ENCODE results near the gene COPS8. TPM values are rescaled to one million over a fixed set of nuclear protein-coding genes. Genes with fewer than 3 reads are reported as not detected.

The COPS8 gene
- polyA plus RNA-seq, 10 donors, result 56.3 to 69.1 (median 60.3) TPM

DNA sequence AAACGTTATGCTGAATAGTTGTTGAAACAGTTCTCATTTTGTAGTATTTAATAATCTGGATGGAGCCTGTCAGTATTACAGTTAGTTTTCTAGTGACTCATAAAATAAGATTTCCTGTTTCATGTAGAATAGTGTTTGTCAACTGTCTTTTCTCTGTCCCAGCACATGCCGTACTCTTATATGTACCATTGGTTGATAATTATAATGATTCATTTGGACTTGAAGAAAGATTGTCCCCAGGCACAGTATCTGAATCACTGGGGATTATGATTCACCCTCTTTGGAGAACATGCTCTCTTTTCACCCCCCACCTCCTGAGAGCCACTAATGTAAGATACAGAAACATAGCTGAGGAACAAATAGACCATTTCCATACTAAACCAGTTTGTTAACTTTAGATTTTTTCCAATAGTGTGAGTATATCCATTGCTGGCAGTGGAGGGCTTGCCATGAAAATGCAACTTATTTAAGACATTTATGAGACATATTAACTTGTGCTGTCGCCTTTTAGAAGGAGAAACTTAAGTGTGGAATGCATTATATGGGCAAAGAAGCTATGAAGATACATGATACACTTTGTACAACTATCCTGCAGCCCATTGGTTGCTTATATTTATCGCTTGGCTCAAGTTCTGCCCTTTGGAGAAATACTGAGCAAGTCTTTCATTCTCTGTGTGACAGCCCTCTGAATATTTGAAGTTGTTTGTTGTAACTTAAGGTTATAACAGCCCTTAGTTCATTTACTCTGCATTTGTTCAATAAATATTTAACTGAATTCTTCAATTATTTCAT lies 12.4 kb downstream of the COPS8 start:
- peak in 1 of 3 donors; percentile 83 for DNase-seq

- DNase-seq, result no peak
Measured at GRCh38 chr2:237099804-237100203, 14.1 kb downstream of the COPS8 start.

DNA sequence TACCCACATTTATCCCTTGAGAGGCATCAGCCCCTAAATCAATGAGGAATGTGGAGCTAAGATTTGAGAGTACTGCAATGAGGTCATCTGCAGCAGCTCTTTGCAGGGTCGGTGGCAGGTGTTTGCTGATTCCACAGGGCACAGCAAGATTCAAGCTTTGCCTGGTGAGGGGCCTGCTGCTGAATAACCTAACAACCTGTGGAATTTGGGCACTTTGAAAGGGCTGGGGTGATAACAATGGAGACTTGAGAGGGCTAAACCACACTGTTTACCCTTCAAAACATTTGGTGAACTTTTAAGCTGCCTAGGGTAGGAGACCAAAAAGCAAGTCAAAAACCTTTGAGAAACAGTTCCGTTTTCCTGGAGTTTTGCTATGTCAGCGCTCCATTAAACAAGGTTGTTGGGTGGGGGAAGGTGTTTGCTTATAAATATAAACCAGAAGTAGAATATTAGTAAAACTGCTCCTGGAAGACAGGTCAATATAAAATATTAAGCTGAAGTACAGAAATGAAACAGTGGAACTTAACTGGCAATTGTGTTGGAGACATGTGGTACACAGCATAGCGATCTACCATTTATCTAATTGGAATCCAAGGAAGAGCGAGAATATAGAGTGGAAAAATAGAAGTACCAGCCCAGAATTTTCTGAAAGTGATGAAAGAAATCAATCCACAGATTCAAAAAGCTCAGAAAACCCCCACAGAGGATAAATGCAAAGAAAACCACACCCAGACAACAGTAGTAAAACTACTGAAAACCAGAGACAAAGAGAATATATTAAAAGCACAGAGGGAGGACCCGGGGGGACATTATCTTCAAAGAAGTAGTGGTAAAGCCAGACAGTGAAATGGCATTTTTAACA lies 15.7 kb downstream of the COPS8 start:
- DNase-seq, result no peak

- no peak for DNase-seq
Measured at GRCh38 chr2:237102428-237102827, 16.7 kb downstream of the COPS8 start.

DNA sequence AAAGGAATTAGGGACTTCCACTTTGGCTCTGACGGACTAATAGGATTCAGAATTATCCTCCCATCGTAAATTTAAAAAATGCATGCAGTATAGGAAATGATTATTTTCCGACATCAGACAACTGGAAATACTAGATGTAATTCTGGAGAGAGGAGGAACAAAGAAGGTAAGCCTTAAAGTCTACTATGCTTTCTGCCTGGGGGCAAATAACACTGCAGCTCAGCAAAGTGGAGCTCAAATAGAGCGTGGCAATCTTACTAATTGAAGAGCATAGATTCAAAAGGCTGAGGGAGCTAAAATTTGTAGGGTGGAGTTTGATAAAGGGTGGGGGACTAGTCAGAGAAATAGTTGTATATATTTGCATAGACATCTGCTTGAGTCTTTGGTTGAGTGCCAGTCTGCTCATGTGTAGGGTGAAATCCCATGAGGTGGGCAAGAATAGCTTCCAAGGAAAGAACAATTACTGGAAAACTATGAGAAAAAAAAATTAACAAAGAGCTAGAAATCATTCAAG lies 23.8 kb downstream of the COPS8 start:
- no peak for DNase-seq

- DNase-seq, result no peak
Measured at GRCh38 chr2:237113026-237113795, 27.5 kb downstream of the COPS8 start.

DNA sequence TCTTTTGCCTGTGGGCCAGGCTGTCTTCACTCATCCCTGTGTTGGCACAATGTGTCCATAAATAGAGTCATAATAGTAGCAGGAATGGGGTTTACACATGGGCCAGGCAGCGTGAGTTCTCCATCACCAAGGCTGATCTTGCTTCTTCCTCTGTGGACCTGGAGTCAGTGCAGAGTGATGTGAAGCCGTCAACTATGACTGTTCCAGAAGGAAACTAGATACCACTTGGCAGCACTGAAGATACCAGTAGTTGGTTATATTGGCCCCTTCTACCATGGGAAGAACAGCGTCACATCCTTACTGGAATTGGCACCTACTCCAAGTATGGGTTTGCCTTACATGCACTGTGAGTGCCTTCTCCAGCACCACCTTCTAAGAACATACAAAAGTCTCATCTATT lies 30.2 kb downstream of the COPS8 start:
- DNase-seq, result no peak

DNA sequence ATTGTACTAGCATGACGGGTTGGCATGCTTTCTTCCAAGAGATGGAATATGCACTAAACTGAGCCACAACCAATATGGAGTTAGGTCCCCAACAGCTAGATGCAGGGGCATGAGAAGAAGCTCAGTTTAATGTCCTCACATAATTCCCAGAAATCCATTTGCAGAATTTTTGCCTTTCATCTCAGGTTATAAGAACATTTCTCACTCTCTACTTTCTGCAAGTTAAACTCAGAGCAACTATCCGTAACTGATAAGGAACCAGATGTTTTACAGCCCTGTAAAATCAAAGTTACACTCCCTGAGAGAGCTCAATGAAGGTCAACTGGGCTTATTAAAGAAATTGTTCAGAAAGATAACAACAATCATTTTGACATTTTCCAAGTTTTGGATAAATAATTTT lies 30.7 kb downstream of the COPS8 start:
- DNase-seq, result no peak

GRCh38 chr2:237118025-237118424 lies 32.3 kb downstream of the COPS8 start:
- DNase-seq, result peak in 1 of 3 donors; percentile 34

DNA sequence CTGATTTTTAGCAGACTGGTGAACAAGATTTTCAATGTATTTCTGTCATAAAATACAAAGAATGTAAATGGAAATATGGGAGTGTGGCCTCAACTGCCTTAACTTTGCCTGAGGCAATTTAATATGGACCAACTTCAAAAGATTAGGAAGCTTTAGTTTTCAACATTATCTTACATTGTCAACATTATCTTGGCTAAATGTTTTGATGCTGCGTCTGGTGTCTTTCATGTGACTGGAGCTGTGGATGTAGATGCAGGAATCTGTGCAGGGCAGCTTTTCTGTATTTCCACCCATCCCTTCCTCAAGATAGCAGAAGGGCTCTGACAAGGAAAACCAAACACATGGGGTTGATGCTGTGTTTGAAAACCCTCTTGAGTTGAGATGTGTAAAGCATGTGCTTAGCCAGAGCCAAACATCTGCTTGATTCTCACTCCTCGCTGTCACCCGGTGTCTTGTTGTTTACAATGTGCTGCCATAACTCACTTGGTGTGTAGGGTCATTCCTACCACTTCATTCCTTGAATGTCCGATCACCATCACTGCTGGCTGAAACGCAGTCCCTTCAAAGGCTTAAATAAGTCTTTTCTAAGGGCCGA lies 33.0 kb downstream of the COPS8 start:
- DNase-seq, result peak in 1 of 3 donors; percentile 15

DNA sequence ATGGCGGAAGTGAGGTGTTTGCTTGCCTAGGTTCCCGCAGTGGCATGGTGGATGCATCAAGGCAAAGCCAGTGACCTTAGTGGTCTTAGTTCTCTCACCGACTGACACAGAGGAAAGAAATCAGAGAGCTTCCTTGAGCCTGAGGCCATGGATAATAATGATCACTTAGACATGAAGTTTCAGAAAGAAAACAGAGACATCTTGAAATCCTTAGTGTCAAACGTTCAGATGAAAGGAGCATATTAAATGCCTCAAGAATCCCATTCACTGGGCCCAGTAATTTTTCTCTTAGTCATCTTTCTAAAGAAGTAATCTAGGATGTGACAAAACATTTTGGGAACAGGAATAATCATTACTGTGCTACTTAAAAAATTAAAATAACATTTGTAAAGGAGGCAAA lies 35.2 kb downstream of the COPS8 start:
- no peak for DNase-seq

DNA sequence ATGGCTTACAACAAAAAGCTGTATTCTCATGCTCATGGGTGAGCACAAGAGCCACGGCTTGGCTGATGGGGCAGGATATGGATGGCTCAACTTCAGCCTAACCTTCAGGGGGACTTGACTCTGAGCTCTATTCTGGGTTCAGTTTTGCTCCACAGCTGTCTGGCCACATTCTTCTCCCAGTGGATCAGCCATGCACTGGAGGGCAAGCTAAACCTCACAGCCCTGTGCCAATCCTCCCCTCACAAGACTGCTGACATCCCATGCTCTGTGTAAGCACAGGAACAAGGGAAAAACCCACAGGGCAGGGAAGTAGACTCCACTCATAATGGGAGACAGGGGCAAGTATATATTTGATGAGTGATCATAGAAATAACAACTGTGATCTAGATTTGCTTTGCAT lies 35.6 kb downstream of the COPS8 start:
- no peak for DNase-seq

DNA sequence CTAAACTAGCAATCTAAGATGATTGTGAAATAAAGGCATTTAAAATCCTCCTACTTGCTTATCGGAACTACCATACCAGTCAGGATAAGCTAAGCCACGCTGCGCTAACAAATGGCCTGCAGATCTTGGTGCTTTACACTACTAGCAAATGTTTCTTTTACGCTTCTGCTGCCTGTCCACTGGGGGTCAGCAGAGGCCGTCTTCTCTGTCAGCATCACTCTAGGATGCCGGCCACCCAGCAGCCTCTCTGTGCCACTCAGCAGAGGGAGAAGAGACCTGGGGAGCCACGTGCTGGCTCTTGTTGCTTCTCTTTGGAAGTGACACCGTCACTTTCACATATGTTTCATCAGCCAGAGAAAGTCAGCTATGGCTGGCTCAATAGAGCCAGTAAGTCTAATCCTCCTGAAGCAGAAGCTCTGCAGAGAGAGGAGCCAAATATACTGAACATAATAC lies 36.6 kb downstream of the COPS8 start:
- peak; percentile 38 to 60 (median 45) for DNase-seq

GRCh38 chr2:237124820-237125219 lies 39.1 kb downstream of the COPS8 start:
- DNase-seq, result no peak

DNA sequence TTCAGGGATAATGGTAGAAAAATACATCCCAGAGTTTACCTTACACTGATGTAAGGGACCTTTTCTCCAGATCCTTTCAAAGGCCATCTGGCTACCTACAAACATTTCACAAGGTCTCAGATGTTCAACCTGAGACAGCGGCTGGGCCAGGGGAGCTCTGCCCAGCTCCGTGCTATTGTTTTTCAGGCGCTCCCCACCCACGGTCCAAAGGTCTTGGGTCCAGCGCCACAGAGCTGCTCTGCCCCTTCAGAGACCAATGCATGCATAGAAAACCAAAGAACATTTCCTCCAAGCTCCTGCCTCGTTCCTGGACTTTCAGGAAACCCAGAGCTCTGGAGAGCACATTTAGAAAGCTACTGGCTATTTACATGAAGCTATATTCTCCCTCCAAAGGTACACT lies 40.3 kb downstream of the COPS8 start:
- no peak for DNase-seq

- peak in 1 of 3 donors; percentile 50 for DNase-seq
Measured at GRCh38 chr2:237126519-237127174, 41.0 kb downstream of the COPS8 start.

- peak; percentile 57 to 96 (median 83) for DNase-seq
Measured at GRCh38 chr2:237128026-237128703, 42.5 kb downstream of the COPS8 start.

- DNase-seq, result no peak
Measured at GRCh38 chr2:237128845-237129592, 43.3 kb downstream of the COPS8 start.

GRCh38 chr2:237129625-237130263 lies 44.1 kb downstream of the COPS8 start:
- no peak for DNase-seq
